Measurements from ENCODE around the gene KCNH2.

The KCNH2 gene

DNA sequence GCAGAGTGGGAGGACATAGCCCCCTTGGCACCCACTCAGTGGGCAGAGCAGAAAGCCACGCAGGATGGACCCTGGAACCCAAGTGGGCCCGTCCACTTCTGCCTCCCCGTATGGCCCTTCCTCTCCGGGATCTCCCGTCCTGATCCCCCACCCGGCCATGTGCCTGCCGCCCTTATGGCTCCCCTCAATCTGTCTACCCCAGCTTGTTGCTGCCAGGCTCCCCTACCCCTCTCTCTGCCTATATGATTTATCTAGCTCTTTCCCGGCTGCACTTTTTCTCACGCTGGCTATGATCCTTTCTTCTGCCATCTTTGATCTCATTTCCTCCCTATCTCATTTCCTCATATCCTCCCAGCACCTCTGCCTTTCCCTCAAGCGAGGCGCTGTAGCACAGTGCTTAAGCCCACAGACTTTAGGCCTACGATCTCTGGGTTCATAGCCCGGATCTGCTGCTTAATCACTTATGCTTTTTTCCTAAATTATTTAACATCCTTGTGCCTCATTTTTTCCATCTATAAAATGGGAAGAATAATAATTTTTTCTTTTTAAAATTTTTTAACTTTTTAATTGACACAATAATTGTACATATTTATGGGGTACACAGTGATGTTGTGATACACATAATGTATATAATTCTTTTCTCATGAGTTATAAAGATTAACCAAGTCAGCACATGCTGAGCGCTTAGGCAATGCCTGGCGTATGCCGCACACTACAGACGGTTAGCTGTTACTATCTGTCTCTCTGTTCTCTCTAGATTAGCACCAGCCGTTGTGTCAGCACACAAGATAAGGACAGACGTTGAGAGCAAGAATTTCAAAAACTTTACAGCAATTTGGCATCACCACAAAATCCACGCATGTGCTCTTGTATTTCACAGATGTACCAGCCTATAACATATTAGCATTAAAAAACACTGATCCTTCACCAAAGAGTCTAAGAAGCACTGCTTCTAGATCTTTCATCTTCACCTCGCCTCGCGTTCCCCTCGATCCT is 18.1 kb downstream of the KCNH2 start:
- DNase-seq = no peak

DNA sequence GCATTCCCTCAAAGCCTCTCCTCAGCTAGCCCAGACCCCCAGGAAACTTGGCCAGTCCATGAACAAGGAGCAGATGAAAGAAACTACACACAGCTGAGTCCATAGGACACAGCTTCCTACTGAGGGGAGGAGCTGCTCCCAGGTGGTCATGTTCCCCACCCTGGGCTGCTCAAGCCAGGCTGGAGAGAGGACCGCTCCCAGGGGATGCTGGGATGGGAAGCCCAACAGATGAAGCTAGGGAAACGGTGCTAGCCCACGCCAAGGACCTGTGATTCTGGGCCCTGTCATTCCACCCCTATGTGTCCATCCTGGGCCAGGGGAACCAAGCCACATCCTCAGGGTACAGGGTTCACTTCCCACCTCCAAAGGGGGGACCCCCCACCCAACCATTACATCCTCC is 19.0 kb downstream of the KCNH2 start:
- no peak for DNase-seq

GRCh38 chr7:150958597-150958996 is 19.5 kb downstream of the KCNH2 start:
- DNase-seq = no peak

GRCh38 chr7:150958062-150958552 is 20.0 kb downstream of the KCNH2 start:
- no peak for DNase-seq

- DNase-seq = no peak
These were observed 20.7 kb downstream of the KCNH2 start for GRCh38 chr7:150957133-150958020.

GRCh38 chr7:150956395-150957132 is 21.6 kb downstream of the KCNH2 start:
- no peak for DNase-seq

DNA sequence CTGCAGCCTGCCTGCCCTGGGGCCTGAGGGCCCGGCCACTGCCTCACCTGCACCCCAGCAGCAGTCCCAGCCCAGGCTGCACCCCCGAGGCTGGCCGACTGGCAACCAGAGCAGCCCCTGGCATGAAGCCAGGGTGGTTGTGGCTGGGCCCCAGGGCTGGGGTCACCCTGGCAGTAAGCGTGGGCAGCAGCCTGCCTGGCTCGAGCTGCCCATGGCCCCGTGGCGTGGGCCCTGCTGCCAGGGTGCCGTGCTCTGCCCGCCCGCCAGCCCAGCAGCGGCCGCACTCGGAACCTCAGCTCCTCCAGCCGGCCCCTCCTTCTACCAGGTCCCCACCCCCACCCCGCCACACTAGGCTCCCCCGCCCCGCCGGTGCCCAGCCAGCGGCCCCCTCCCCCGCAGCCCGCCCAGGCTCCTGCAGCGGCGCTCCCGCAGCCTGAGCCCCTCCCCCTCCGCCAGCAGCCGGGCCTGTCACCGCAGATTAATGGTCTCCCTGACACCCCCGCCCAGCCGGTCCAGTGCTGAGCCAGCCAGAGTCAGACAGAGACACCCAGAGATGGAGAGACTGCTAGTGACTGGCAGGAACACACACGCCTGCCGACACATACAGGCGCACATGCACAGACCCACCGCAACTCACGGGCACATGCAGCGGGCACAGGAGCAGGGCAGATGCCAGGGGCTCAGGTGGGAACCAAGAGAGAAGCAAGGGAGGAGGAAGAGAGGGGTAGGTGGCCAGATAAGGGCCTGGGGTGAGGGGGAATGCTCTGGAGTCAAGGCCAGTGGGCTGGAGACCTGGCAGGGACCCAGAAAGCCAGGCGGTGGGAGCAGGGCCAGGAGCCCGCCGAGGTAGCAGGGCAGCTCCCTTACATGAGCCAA is 22.4 kb downstream of the KCNH2 start:
- no peak for DNase-seq

- no peak for DNase-seq
These were observed 23.1 kb downstream of the KCNH2 start for GRCh38 chr7:150954986-150955518.

- no peak for DNase-seq
These were observed 23.7 kb downstream of the KCNH2 start for GRCh38 chr7:150954201-150954985.

DNA sequence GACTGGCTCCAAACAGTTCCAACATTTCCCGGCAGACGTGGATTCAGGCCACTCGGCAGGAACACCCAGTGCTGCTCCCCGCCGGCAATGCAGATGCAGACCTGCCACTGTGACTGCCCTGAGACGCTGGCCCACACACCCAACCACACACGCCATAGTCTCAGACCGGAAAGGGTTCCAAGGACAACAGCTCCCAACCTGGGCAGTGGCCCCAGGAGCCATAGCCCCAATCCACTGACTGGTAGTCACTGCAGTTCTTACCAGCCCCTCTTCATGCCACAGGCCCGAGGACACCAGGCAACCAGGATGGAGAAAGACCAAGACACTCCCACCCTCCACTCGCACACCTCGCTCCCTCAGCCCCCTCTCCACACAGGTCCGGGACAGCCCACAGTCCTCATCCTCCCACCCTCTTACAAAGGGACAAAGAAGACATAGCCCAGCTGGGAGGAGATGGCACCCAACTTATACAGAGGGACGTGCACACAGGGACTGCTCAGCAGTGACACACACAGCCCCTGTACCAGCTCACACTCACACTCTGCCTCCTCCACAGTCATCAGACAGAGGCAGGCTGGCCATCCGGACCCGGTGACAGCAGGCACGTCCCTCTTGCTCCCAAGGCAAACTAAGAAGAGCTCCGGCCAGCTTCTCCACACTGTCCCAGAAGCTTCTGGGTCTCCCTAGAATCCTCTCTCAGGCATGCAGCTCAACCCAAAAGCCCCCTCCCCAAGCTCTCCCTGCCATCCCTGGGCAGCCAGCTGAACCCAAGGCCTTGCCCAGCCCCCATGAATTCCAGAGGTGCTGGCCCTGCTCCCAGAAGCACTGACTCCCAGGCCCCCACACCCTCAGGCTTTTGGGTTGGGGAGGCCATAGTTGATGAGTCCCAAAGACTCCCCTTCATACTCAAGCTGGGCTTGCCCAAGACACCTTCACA is 24.8 kb downstream of the KCNH2 start:
- no peak for DNase-seq

GRCh38 chr7:150952331-150953050 is 25.6 kb downstream of the KCNH2 start:
- DNase-seq = no peak

DNA sequence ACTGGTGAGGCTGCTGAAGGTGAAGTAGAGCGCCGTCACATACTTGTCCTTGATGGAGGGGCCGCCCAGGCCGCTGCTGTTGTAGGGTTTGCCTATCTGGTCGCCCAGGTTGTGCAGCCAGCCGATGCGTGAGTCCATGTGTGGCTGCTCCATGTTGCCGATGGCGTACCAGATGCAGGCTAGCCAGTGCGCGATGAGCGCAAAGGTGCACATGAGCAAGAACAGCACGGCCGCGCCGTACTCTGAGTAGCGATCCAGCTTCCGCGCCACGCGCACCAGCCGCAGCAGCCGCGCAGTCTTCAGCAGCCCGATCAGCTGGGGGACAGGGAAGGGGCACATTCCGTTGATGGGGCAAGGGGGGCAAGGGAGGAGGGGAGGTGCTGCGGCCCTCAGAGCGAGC is 26.6 kb downstream of the KCNH2 start:
- DNase-seq = no peak

DNA sequence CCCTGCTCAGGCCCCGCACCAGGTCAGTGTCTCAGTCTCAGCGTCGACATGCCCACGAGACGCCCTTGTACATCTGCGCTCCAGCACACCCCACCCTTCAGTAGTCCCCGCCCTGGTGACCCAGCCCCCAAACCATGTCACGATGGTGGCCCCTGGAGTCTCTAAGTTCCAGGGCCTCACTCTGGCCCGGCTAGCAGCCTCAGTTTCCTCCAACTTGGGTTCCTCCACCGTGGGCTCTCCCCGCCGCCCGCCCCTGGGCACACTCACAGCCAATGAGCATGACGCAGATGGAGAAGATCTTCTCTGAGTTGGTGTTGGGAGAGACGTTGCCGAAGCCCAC is 27.0 kb downstream of the KCNH2 start:
- no peak for DNase-seq

- DNase-seq = no peak
These were observed 27.5 kb downstream of the KCNH2 start for GRCh38 chr7:150950496-150951180.

DNA sequence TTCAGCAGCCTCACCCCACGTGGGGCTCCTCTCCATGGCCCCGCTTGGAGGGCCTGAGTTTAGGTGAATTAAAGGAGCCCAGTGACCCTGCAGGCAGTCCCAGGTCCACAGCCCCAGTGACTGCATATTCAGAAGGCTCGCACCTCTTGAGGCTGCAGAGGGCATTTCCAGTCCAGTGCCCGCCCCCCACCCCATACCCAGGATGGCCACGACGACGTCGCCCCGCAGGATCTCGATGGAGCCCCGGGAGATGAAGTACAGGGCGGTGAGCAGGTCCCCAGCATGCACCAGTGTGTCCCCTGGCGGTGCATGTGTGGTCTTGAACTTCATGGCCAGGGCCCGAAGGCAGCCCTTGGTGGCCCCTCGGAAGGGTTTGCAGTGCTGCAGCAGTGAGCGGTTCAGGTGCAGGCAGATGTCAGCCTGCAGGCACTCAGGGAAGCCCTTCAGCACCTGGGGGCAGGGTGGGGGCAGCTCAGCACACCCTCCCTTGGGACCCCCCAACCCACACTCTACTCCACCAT is 28.1 kb downstream of the KCNH2 start:
- DNase-seq = no peak

DNA sequence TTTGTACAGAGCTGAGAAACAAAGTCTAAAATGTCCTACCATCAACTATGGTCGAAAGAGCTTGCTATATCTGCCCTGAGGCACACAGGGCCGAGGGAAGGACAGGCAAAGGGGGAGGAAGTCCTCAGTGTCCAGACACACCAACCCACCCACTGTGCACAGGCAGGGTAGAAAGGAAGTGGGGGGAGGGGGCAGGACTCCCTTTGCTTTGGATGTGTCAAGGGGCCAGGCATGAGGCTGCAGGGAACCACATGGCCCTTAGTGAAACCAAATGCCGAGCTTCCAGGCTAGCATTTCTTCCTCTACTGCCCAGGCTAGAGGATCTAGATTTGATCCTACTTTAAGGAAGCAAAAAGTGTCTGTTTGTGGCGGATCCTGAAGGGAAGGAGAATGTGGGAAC is 28.6 kb downstream of the KCNH2 start:
- DNase-seq = no peak

GRCh38 chr7:150948791-150949251 is 29.3 kb downstream of the KCNH2 start:
- DNase-seq = no peak
